B cell (primary cell): Measurements from ENCODE around the gene KDM5A. TPM values are rescaled to one million over a fixed set of nuclear protein-coding genes. Genes with fewer than 3 reads are reported as not detected.

Source experiments
- ATAC-seq: fragments of 200-7000 bp; cut with Tn5 transposase; one replicate; pipeline ENCODE4 v1.10.0; 2021; ENCODE audit warnings: low read depth, mild to moderate bottlenecking, moderate number of reproducible peaks, moderate library complexity
- CTCF ChIA-PET: fragments of 350-600 bp; sonication (Branson Sonifier 250); formaldehyde crosslinking; loops from one replicate; lab custom pipeline; 2021; ENCODE audit warnings: antibody characterized with exemption, inconsistent platforms; lab: Charles Lee
- POLR2A ChIA-PET: fragments of 350-600 bp; sonication (Branson Sonifier 250); formaldehyde crosslinking; loops from one replicate; lab custom pipeline; 2021; ENCODE audit warnings: antibody characterized with exemption; lab: Charles Lee
- DNase-seq: peaks from one replicate; pipeline ENCODE4 v3.0.0; 2013
- H2AFZ ChIP-seq: 2 replicates; pipeline ENCODE4 v1.6.1; 2012; ENCODE audit warnings: mild to moderate bottlenecking, low read depth, low read length; ENCODE audit not compliant: insufficient read depth, poor library complexity, severe bottlenecking
- H3K27ac ChIP-seq, 2 donors: 1 replicate in 1 of 2; 2 replicates in 1 of 2; pipeline ENCODE4 v1.5.1; 2012 to 2013; ENCODE audit warnings: low read length in 2 of 2, mild to moderate bottlenecking in 2 of 2, moderate library complexity in 1 of 2
- H3K27me3 ChIP-seq, 4 experiments: fragments of 200-600 bp in 1 of 4; sonication (generic) in 1 of 4; replicated peaks in 1 of 4; 1 replicate in 2 of 4; 2 replicates in 2 of 4; pipeline versions ENCODE4 v1.6.1 to v1.7.0; 2013 to 2016; ENCODE audit warnings: low read length in 3 of 4, mild to moderate bottlenecking in 2 of 4, mixed read lengths in 1 of 4, moderate library complexity in 1 of 4; ENCODE audit not compliant: insufficient read depth in 4 of 4, control insufficient read depth in 3 of 4; ENCODE audit errors: control extremely low read depth in 1 of 4
- H3K36me3 ChIP-seq, 2 experiments: replicated peaks in 1 of 2; 1 replicate in 1 of 2; 2 replicates in 1 of 2; pipeline versions ENCODE4 v1.6.1 to v1.7.1; 2013; ENCODE audit warnings: low read length in 1 of 2; ENCODE audit not compliant: insufficient read depth in 2 of 2, control insufficient read depth in 1 of 2; ENCODE audit errors: control extremely low read depth in 1 of 2, extremely low read depth in 1 of 2
- H3K4me1 ChIP-seq, 2 donors: fragments of 200-600 bp in 1 of 2; sonication (generic) in 1 of 2; 1 replicate in 1 of 2; 2 replicates in 1 of 2; pipeline versions ENCODE4 v1.5.1 to v1.6.1; 2013 to 2017; ENCODE audit warnings: low read length in 2 of 2; ENCODE audit not compliant: control insufficient read depth in 2 of 2, insufficient read depth in 2 of 2
- H3K4me2 ChIP-seq: replicated peaks from 2 replicates; pipeline ENCODE3; 2012; ENCODE audit warnings: mild to moderate bottlenecking, low read depth, low read length; ENCODE audit not compliant: poor library complexity, severe bottlenecking
- H3K4me3 ChIP-seq, 5 experiments: fragments of 200-600 bp in 1 of 5; sonication (generic) in 1 of 5; 1 replicate in 3 of 5; 2 replicates in 2 of 5; pipeline versions ENCODE4 v1.5.1 to v1.7.0; 2011 to 2016; ENCODE audit warnings: low read length in 4 of 5, mild to moderate bottlenecking in 4 of 5, low read depth in 2 of 5, control low read depth in 1 of 5, moderate library complexity in 1 of 5; ENCODE audit not compliant: insufficient read depth in 1 of 5; ENCODE audit errors: control extremely low read depth in 1 of 5, extremely low read depth in 1 of 5
- H3K79me2 ChIP-seq: fragments of 200-600 bp; sonication (generic); one replicate; pipeline ENCODE4 v1.6.0; 2016; ENCODE audit warnings: low read length; ENCODE audit not compliant: control insufficient read depth, insufficient read depth
- H3K9ac ChIP-seq: fragments of 200-600 bp; sonication (generic); 2 replicates; pipeline ENCODE4 v1.6.1; 2017; ENCODE audit warnings: mild to moderate bottlenecking, low read length, moderate library complexity
- H3K9me3 ChIP-seq, 3 donors: one replicate each; pipeline versions ENCODE4 v1.6.1 to v1.7.1; 2013; ENCODE audit warnings: low read length in 2 of 3; ENCODE audit not compliant: control insufficient read depth in 2 of 3, insufficient read depth in 1 of 3; ENCODE audit errors: control extremely low read depth in 1 of 3
- H4K20me1 ChIP-seq: 2 replicates; pipeline ENCODE4 v1.6.0; 2012; ENCODE audit warnings: mild to moderate bottlenecking, low read length; ENCODE audit not compliant: insufficient read depth, control insufficient read depth, poor library complexity, severe bottlenecking
- H3K27ac Mint-ChIP-seq: one replicate; pipeline ENCODE4 v1.8.0; 2021; ENCODE audit warnings: mixed read lengths
- H3K27me3 Mint-ChIP-seq: one replicate; pipeline ENCODE4 v1.8.0; 2021; ENCODE audit warnings: mixed read lengths
- H3K4me1 Mint-ChIP-seq: one replicate; pipeline ENCODE4 v1.8.0; 2021; ENCODE audit warnings: mixed read lengths
- H3K4me3 Mint-ChIP-seq: one replicate; pipeline ENCODE4 v1.8.0; 2021; ENCODE audit warnings: mixed read lengths
- H3K9me3 Mint-ChIP-seq: one replicate; pipeline ENCODE4 v1.8.0; 2022; ENCODE audit warnings: mixed read lengths; ENCODE audit not compliant: insufficient read depth
- CTCF ChIP-seq: fragments of 200-600 bp; IDR thresholded peaks from one replicate; pipeline ENCODE4 v1.8.0; 2022; ENCODE audit warnings: antibody characterized with exemption, mild to moderate bottlenecking
- EZH2 ChIP-seq: IDR thresholded peaks from 2 replicates; pipeline ENCODE4 v1.6.1; 2012; ENCODE audit warnings: borderline replicate concordance, low read depth, mild to moderate bottlenecking, moderate library complexity, low read length; ENCODE audit not compliant: insufficient read depth, poor library complexity, severe bottlenecking
- WGBS: methylation state at CpG from one replicate; pipeline ENCODE4 v1.1.5; 2013; ENCODE audit warnings: missing lambda C conversion rate; ENCODE audit not compliant: insufficient coverage; 5-methylcytosine and 5-hydroxymethylcytosine counted together
- intact Hi-C: fragments of 100-400 bp; cut with micrococcal nuclease; formaldehyde crosslinking; loops from one replicate; pipeline ENCODE4 v1.10.0; 2022
- polyA plus RNA-seq: library from polyadenylated mRNA; depleted of rRNA; stranded (reverse); fragments of >200 nt; gene quantifications from 2 replicates; pipeline ENCODE4 v1.2.3, GENCODE V29; 2012
- total RNA-seq, 2 donors: library from RNA; stranded (reverse); fragments of 120-200 nt in 1 of 2; gene quantifications; 1 replicate in 1 of 2; 2 replicates in 1 of 2; pipeline versions ENCODE4 v1.2.3 to v1.2.4, GENCODE V29; 2013 to 2022

KDM5A gene
- total and polyA plus RNA-seq, 2 donors (not counting 1 experiment from before 2014, with no cell fraction given) = 13.0 to 171 TPM

- no peak overlapping the region for H3K27ac Mint-ChIP-seq
- H3K9me3 ChIP-seq = no peaks in the 10 kb centered on the region
- ATAC-seq (no peak), DNase-seq (no peak)
- no peak overlapping the region for H2AFZ ChIP-seq
- H3K27me3 ChIP-seq = peaks cover 0 to 9% (median 4%) of the 10 kb centered on the region in 4 experiments
- no peak overlapping the region for H3K4me2 ChIP-seq
- intact Hi-C loops = no loop called here
- H3K4me3 ChIP-seq = no peak overlapping the region
- no peak overlapping the region for H3K27ac ChIP-seq
- H4K20me1 ChIP-seq = no peaks in the 10 kb centered on the region
- H3K9me3 Mint-ChIP-seq = no peaks in the 10 kb centered on the region
- no peak overlapping the region for H3K9ac ChIP-seq
- no peak overlapping the region for H3K4me3 Mint-ChIP-seq
- CTCF ChIA-PET = no interaction called here
- H3K4me1 ChIP-seq = no peaks in the 10 kb centered on the region
- TF ChIP-seq CTCF = no peak
- no peak for TF ChIP-seq EZH2
- no peaks in the 10 kb centered on the region for H3K79me2 ChIP-seq
- H3K4me1 Mint-ChIP-seq = no peaks in the 10 kb centered on the region
- H3K36me3 ChIP-seq = no peaks in the 10 kb centered on the region
- H3K27me3 Mint-ChIP-seq = peaks cover 30% of the 10 kb centered on the region
- POLR2A ChIA-PET = no interaction called here
These were observed 127.0 kb downstream of the KDM5A start for GRCh38 chr12:262113-262512.

- ChIA-PET CTCF (no interaction called here), POLR2A (no interaction called here)
- H3K79me2 ChIP-seq = no peaks in the 10 kb centered on the region
- Mint-ChIP-seq H3K4me3 (no peak overlapping the region), H3K27ac (no peak overlapping the region), H3K4me1 (no peaks in the 10 kb centered on the region), H3K9me3 (no peaks in the 10 kb centered on the region), H3K27me3 (peaks cover 57% of the 10 kb centered on the region)
- no peaks in the 10 kb centered on the region for H4K20me1 ChIP-seq
- DNase-seq (no peak), ATAC-seq (no peak)
- H3K9me3 ChIP-seq = no peaks in the 10 kb centered on the region
- H3K36me3 ChIP-seq = no peaks in the 10 kb centered on the region
- peaks cover 0 to 17% (median 4%) of the 10 kb centered on the region in 4 experiments for H3K27me3 ChIP-seq
- H3K4me2 ChIP-seq = no peak overlapping the region
- H3K4me3 ChIP-seq = no peak overlapping the region
- intact Hi-C loops = no loop called here
- 88% methylated on average over 11 of the region's 14 CpGs for WGBS
- H3K4me1 ChIP-seq = no peaks in the 10 kb centered on the region
- H3K27ac ChIP-seq = no peak overlapping the region
- no peak for TF ChIP-seq EZH2
- no peak for TF ChIP-seq CTCF
- no peak overlapping the region for H2AFZ ChIP-seq
- H3K9ac ChIP-seq = no peak overlapping the region
These were observed 131.4 kb downstream of the KDM5A start for GRCh38 chr12:257521-258321.
